OCI-M2 (cell line): ENCODE measurements around the gene SYNPR.

Source experiments
- DNase-seq: peaks from one replicate; lab custom pipeline; 2025; ENCODE audit not compliant: unreplicated experiment; lab: John Stamatoyannopoulos, UW

The SYNPR gene

DNA sequence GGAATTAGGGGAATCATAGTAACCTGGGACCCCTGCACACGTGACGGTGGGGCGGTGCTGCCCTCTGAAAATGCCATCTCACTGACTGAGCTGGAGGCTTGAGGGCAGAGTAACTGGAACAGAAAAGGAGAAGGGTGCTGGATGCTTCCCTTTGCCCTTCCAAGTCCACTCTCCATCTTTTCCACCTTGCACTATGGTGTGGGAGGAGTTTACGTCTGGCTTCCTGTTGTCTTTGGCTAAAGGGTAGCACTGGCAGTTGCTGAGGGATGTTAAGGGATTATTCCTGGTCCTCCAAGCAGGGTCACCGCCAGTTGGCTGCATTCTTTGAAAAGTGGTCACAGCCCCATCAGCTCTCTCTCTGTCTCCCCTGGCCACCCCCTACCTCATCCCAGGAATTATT is 245.0 kb downstream of the SYNPR start:
- DNase-seq: no peak

DNA sequence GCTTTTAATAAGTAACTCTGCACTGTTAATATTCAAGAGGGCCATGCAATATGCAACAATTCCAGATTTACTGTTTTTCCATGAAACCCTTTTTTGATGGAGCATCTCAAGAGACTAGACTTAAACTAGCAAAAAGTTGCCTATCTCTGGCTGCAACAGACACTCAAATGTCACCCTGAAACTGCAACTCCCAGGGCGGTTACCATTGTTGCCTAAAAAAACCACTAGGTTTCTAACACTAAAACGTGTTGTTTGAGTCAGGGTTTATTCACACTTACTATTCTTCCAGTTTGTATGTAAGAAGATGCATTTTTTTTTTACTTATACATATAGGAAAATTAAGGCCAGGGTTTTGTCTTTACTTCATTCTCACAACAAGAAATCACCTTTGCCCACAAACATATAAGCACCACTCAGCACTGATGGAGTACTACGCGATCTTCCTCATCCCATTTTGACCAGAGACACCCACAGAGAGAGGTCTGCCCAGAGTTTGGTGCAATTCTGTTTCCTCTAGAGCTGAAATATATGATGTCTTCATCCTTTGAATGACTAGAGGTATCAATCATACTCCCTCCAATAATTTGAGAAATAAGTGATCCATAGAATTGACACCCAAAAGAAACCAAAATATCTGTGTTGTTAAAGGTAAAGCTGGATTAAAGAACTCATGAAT is 250.4 kb downstream of the SYNPR start:
- no peak for DNase-seq

DNA sequence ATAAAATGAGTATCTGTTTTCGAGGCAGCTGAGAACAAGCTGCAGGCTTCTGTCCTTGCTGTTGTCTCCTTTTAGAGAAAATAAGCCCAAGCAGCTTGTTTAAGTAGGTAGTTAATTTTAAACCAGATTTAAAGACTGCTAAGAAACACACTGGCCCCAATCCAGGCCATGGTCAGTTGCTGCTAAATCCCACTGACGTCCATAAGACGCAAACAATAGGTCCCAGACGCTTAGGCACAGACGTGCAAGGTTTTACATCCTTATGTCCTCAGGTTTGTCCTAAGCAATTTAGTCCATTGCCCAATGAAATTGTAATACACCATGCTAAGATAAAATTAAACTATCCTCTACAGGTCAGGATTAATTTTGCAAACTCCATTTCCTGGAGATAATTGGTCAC is 254.4 kb downstream of the SYNPR start:
- DNase-seq: no peak

DNA sequence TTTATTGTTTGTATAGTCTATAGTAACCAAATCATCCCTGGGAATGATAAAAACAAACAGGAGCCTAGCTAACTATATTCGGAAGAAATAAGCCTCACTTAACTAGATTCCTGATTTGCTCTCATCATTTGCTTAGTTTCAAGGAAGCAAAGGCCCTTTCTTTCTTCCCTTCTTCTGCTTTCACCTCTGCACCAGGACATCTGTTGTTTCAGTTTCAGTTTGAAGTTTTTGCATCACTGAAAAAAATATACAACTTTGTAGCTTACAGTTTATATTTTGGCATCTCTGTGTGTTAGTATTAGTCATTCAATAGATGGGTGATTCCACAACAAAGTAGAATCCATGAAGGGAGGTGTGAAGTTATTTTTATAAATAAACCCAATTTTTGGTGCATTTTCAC is 260.8 kb downstream of the SYNPR start:
- no peak for DNase-seq

DNA sequence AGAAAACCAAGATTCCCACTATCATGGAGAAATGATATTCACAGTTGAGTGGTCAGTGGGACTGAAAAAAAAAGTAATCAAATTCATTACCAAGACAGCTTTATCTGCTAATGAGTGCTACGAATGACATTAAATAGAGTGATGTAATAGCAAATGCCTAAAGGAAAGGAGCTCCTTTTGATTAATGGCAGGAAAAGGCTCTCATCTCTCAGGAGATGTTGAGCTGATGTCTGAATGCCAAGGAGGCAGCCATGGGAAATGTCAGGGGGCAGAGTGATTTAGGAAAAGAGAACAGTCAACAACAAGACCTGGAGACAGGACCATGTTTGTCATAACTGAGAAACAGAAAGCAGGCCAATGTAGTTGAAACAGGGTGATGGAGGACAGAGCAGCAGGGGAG is 277.7 kb downstream of the SYNPR start:
- no peak for DNase-seq

DNA sequence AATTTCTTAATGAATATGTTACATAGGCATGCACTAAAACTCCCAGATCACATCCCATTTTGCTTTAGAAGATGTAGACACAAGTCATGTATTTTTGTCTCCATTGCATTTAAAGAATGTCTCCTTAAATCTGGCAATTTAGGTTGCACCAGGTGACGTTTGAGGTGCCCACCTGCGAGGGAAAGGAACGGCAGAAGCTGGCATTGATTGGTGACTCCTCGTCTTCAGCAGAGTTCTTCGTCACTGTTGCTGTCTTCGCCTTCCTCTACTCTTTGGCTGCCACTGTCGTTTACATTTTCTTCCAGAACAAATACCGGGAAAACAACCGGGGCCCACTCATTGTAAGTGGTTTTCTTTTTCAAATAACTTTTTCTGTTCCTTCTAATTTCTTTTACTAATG is 278.3 kb downstream of the SYNPR start:
- no peak for DNase-seq

DNA sequence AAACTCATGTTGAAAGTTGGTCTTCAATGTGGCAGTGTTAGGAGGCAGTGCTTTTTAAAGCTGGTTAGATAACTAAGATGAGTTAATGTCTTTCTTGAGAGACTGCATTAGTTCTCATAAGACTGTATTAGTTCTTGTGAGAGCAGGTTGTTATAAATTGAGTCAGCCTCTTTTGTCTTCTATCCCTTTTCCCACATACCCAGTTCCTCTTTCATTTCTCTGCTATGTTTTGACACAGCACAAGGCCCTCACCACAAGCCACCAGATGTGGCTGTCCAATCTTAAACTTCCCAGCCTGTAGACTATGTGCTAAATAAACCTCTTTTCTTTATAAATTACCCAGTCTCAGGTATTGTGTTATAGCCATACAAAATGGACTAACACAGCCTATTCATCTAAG is 279.8 kb downstream of the SYNPR start:
- no peak for DNase-seq

DNA sequence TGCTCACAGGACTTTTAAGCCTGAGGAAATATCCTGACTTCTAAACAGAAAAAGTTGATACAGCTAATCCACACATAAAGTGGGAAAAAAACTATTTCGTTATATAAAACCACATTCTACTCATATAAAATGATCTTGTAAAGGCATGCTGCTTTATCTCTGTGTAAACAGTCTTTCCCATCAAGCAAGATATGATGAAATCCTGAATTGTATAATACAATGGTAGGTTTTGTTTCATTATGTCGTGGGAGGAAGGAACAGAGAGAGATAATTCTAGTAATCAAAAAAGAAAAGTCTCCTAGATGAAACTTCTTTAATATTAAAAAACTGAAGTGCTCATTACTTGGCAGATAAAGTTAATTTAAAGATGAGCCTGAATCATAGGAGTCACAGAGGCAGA is 281.8 kb downstream of the SYNPR start:
- no peak for DNase-seq

DNA sequence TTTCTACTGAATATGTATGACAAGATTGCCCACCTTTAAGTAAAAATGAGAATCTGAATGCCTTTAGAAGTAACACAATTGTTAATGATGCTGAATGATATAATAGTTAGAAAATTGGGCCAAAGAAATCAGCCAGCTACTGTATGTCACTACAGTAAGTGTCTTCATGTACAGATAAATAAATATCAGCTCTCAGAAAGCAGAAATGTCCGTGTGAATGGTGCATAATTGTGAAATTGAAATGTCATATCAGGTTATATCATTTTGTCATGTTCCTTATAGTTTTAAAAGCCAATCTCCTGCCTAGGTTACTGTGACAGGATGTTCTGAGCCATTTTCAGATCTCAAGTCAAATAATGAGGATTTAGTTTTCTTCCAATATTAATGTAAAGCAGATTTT is 283.8 kb downstream of the SYNPR start:
- DNase-seq: no peak

DNA sequence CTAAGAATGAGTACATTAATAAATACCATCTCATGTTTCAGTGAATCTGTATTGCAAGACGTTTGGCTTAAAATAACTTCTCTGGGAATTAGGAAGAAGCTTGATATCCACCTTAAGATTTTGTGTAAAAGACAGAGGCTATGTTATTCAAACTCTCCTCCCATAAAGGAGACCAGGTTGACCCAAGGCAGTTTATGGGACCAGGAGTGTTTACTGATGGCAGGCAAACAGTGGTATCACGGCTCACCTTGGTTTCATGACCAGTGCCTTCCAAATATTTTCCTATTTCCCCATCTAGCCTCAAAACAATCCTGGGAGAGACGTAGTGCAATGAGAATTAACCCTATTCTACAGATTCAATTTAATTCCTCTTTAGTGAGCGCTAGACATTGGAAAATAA is 284.2 kb downstream of the SYNPR start:
- no peak for DNase-seq

DNA sequence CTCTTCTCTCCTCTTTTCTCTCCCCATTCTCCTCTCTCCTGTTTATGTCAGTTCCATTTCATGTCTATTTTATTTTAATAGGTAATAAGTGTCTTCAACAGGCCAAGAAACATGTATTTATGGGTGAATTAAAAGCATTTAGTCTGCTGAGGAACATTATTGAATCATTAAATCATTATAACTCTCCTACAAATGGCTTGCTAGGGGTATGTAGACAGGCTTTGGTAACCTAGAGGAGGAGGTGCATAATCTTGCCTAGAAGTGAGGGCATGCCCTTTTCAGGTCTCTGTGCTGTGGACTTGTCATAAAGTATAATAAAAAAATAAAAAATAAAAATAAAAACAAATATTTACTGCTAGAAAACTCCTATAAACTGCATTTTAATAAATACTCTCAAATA is 285.5 kb downstream of the SYNPR start:
- DNase-seq: no peak

DNA sequence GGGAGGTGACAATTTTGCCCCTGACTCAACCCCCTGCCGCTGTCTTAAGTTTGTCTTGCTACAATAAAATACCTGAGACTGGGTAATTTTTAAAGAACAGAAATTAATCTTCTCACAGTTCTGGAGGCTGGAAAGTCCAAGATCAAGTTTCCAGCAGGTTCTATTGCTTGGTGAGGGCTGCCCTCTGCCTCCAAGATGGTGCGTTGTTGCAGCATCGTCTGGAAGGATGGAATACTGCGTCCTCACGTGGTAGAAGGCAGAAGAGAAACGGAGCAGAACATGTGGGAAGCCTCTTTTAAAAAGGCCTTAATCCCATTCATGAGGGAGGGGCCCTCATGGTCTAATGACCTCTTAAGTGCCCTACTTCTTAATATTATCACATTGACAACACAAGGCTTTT is 287.1 kb downstream of the SYNPR start:
- no peak for DNase-seq

DNA sequence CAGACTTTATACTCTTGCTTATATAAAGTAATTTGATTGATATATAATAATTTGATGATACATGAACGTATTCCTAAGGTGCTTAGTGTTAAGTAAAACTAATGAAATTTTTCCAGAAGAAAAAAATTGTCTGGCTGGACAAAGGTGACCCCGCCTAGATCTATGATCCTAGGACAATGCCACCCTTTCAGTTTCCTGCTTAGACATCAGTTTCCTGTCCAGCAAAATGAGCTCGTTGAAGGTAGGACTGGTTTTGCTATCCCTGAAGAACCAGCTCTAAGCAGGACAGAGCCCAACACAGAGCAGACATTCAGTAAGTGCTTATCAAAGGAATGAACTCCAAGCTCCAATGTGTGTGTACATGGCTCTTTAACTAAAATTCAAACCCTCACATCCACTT is 293.6 kb downstream of the SYNPR start:
- DNase-seq: no peak

DNA sequence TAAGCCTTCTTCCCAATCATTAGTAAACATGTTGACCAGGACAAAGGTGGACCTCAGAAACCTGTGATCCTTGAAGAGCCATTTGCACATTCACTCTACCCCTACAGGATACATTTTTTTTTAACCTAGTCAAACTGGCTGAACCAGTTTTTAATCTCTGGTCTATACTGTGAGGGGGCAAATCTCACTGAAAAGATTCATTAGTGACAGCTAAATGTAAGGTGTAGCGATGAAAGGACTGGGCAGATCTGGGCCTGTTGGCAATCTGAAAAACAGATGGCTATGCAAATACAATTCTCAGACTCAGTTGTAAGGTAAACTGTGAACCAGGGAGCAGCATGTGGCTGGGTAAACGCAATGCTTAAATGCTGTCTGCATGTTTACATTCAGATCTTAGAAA is 298.7 kb downstream of the SYNPR start:
- no peak for DNase-seq

DNA sequence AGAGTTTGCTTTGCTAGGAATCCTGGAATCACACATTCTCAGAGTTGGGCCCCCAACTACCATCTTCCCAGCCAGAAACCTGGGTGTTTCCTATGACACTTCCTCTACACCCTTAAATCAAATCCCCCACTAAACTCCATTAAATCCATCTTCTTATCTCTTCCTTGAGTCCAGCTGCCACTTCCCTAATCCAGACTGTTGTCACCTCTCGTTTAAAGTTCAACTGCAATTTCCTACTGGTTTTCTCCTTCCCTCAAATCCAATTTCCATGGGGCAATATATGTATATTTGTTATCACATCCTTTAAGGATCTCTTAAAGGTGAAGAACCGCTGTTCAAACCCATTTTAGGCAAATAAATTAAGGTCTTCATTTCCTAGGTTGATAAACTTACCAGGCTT is 300.8 kb downstream of the SYNPR start:
- no peak for DNase-seq

DNA sequence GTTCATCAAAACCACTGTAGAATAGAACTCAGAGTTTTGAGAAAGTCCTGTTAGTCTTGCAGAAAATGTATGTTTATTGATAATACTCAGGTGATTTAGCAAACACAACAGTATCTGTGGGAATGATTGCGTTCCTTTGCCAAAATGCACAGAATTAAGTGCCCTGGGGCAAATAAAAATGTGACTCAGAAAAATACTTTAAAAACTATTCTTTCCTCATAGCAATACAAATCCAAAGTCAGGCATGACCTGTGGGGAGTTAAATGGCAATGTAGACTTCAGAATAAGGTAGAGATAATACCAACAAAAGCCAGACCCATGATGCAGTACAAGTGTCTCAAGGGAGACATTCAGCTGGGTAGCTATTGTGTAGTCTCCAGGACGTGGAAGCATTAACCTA is 302.0 kb downstream of the SYNPR start:
- DNase-seq: no peak

DNA sequence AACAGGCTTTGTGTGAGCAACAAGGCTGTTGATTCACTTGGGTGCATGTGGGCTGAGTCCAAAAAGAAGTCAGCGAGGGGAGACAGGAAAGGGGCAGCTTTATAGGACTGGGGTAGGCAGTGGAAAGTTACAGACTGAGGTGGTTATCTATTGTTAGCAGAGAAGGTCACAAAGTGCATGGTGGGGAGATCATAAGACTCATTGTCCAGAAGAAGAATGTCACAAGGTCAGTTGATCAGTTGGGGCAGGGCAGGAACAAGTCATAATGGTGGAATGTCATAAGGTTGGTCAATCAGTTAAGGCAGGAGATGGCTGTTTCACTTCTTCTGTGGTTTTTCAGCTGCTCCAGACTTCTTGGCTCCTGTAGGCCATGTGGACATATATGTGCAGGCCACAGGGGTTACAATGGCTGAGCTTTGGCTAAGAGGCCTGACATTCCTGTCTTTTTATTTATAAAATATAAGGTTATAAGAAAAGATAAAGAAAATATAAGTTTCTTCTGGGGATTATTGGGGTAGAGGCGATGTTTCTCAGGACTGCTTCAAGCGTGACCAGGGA is 304.9 kb downstream of the SYNPR start:
- DNase-seq: no peak

DNA sequence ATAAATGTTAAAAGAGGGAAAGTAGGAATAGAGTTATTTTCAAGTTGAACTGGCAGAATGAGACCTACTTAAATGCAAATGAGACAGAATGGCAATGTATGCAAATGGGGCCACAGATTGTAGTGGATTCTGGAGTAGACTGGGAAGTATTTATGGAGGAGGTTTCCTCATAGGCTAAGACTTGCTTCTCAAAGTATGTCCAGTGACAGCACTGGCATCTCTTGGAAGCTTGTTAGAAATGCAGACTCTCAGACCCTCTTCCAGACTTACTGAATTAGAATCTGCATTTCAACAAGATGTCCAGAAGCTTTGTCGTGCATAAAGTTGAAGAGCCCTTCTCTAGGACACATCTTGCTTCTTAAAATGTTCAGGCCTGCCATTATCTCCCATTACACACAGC is 306.6 kb downstream of the SYNPR start:
- no peak for DNase-seq

DNA sequence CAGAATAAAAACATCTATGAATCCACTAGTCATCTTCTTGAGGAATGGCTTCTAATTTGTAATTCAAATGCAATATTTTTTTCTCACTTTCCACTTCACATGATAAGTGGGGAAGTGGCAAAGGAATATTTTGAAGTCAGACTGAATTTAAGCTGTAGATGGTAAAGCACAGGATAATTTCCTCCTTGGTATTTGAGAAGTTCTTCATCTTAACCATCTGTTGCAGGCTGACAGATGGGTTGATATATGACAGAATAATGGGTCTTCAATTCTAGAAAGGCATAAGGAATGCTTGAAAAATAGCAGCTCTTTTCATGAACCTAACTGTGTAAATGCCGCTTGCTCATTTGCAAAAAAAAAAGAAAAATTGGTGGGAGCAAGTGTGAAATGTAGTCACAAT is 307.8 kb downstream of the SYNPR start:
- DNase-seq: no peak

DNA sequence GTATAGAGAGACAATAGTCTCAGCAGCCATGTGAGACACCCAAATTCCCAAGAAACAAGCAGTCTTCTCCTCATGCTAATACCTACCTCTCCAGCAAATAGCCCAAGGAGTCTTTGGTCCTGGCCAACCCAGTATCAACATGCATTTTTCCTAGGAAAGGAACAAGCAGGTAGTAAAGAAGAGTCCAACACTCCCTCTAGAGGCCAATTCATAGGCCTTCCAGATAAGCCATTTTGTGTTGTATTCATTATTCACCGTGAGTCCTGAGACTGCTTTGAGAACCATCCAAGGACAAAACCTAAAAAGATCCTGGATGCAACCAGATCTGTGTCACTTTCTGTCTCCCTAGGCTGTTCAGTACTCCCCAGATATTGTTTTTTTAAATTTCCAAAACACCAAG is 310.8 kb downstream of the SYNPR start:
- no peak for DNase-seq

DNA sequence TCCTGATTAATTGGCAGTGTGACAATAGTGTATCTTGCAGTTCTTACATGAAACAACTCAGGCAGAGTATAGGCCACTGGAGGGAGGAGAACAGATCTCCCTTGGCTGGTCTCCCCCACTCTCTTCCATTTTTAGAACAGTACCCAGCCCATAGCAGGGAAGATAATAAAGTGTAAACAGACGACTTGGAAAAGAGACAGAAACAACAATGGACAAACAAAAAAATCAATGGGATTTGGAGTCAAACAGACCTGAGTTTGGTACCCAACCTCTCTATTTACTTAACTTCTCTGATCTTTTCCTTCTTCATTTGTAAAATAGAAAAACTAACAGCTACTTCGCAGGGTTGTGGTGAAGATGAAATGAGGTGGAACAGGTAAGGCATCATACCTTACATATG is 315.7 kb downstream of the SYNPR start:
- DNase-seq: no peak

DNA sequence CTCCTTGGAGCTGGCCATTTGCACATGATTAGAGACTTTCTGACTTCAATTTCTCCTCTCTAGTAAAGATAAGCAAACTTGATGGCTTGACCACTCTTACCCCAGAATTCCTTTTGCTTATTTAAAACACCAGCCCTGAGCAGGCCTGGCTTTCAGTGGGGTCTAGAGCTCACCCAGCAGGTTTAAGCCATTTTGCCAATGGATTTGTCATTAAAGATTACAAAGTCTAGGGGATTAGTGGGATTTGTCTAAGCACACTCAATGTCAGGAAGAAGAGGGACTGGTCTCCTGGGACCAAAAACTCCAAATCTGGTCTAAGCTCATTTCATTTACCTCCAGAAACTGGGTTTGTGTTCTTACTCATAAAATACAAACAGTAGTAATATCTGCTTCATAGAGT is 317.1 kb downstream of the SYNPR start:
- DNase-seq: no peak

DNA sequence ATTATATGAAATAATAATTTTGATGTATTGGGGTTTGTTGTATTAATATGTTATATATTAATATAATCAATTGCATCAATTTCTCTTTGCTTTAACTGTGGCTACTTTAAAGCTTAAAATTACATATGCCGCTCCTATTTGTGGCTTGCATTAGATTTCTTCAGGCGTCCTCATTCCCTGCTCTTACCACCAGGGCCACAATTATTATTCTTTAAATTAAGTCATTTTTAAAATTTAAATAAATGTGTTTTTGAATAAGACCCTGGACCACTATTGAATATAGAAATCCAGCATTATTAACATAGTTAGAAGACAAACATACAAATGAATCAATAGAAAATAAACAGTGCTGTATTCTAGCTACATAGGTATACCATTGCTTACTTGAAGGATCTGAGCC is 318.9 kb downstream of the SYNPR start:
- DNase-seq: no peak
